Trophoblast cell (in vitro differentiated cells and primary cell): Measurements from ENCODE around the gene CT45A9.
"Not testable (repeated sequence)": the region's sequence is repeated elsewhere in the genome, so short reads cannot be mapped to it uniquely, and the experiment has no call there.

Source experiments
- DNase-seq, 2 donors: peaks; one replicate each; pipeline ENCODE4 v3.0.0-alpha.2; 2016
- H2AFZ ChIP-seq: 2 replicates; pipeline ENCODE4 v1.6.1; 2013; ENCODE audit warnings: low read length, moderate library complexity, mild to moderate bottlenecking; ENCODE audit not compliant: insufficient read depth, poor library complexity
- H2AK5ac ChIP-seq: 2 replicates; pipeline ENCODE4 v1.6.1; 2013; ENCODE audit warnings: mild to moderate bottlenecking, low read length
- H2BK120ac ChIP-seq: 2 replicates; pipeline ENCODE4 v1.6.1; 2013; ENCODE audit warnings: low read length, mild to moderate bottlenecking, moderate library complexity; ENCODE audit not compliant: insufficient read depth, poor library complexity
- H2BK12ac ChIP-seq: 2 replicates; pipeline ENCODE4 v1.6.1; 2013; ENCODE audit warnings: mild to moderate bottlenecking, low read length, moderate library complexity
- H2BK5ac ChIP-seq: 2 replicates; pipeline ENCODE4 v1.6.1; 2013; ENCODE audit warnings: low read length, low read depth, moderate library complexity, mild to moderate bottlenecking; ENCODE audit not compliant: poor library complexity
- H3K14ac ChIP-seq: 2 replicates; pipeline ENCODE4 v1.6.1; 2013; ENCODE audit warnings: mild to moderate bottlenecking, low read length
- H3K18ac ChIP-seq: 2 replicates; pipeline ENCODE4 v1.6.1; 2013; ENCODE audit warnings: mild to moderate bottlenecking, low read length
- H3K23ac ChIP-seq: 2 replicates; pipeline ENCODE4 v1.6.1; 2013; ENCODE audit warnings: low read length
- H3K27ac ChIP-seq: 2 replicates; pipeline ENCODE4 v1.5.1; 2013; ENCODE audit warnings: low read depth, mild to moderate bottlenecking, inconsistent platforms, low read length, moderate library complexity
- H3K27me3 ChIP-seq: 2 replicates; pipeline ENCODE4 v1.6.1; 2013; ENCODE audit warnings: inconsistent platforms, mild to moderate bottlenecking, low read length, moderate library complexity; ENCODE audit not compliant: insufficient read depth
- H3K36me3 ChIP-seq, 2 experiments: 1 replicate in 1 of 2; 2 replicates in 1 of 2; pipeline ENCODE4 v1.6.1; 2013; ENCODE audit warnings: low read length in 2 of 2, mild to moderate bottlenecking in 2 of 2, moderate library complexity in 1 of 2; ENCODE audit not compliant: insufficient read depth in 2 of 2, control insufficient read depth in 1 of 2
- H3K4ac ChIP-seq: 2 replicates; pipeline ENCODE4 v1.6.1; 2013; ENCODE audit warnings: low read depth, mild to moderate bottlenecking, low read length, moderate library complexity
- H3K4me1 ChIP-seq, 2 experiments: 1 replicate in 1 of 2; 2 replicates in 1 of 2; pipeline ENCODE4 v1.6.1; 2013; ENCODE audit warnings: low read length in 2 of 2, mild to moderate bottlenecking in 2 of 2, moderate library complexity in 1 of 2; ENCODE audit not compliant: insufficient read depth in 2 of 2, control insufficient read depth in 1 of 2
- H3K4me2 ChIP-seq: 2 replicates; pipeline ENCODE4 v1.6.1; 2013; ENCODE audit warnings: inconsistent platforms, mild to moderate bottlenecking, low read length, moderate library complexity
- H3K4me3 ChIP-seq: 2 replicates; pipeline ENCODE4 v1.5.1; 2013; ENCODE audit warnings: mild to moderate bottlenecking, low read depth, low read length, inconsistent platforms
- H3K79me1 ChIP-seq: one replicate; pipeline ENCODE4 v1.6.1; 2013; ENCODE audit warnings: low read length
- H3K79me2 ChIP-seq: 2 replicates; pipeline ENCODE4 v1.6.1; 2013; ENCODE audit warnings: low read length, mild to moderate bottlenecking; ENCODE audit not compliant: control insufficient read depth, insufficient read depth, poor library complexity
- H3K9ac ChIP-seq: 2 replicates; pipeline ENCODE4 v1.6.1; 2013; ENCODE audit warnings: mild to moderate bottlenecking, low read length
- H3K9me3 ChIP-seq: 2 replicates; pipeline ENCODE4 v1.6.1; 2013; ENCODE audit warnings: low read depth, mild to moderate bottlenecking, control low read depth, inconsistent platforms, low read length; ENCODE audit not compliant: insufficient read depth
- H4K12ac ChIP-seq: 2 replicates; pipeline ENCODE4 v1.6.1; 2013; ENCODE audit warnings: low read depth, mild to moderate bottlenecking, low read length, moderate library complexity
- H4K8ac ChIP-seq: 2 replicates; pipeline ENCODE4 v1.6.1; 2013; ENCODE audit warnings: low read depth, mild to moderate bottlenecking, low read length, moderate library complexity
- H4K91ac ChIP-seq: one replicate; pipeline ENCODE4 v1.6.1; 2013; ENCODE audit warnings: low read depth, mild to moderate bottlenecking, low read length, moderate library complexity
- WGBS: extraction: QIAGEN DNeasy Blood & Tissue Kit; methylation state at CpG from one replicate; pipeline ENCODE4 v1.1.7; 2013; ENCODE audit warnings: missing lambda C conversion rate; ENCODE audit not compliant: insufficient read length, insufficient coverage; ENCODE audit errors: extremely low coverage; 5-methylcytosine and 5-hydroxymethylcytosine counted together

CT45A9 gene

DNA sequence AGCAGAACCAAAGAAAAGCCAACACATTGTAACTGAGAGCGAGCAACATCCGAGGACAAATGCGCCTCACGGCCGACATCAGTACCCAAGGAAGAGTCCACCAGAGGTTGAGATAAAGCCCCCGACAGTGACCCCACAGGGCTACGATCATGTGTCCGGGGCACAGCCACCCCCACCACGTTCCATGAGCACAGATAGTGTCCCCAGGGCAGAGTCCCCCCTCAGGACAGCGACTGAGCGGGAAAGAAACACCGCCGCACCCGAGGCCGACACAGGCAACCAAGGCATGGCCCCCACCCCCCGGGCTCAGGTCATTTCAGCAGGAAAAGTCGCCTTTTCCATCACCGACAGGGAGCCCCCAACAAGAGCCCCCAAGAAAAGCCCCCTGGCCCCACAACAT, 16.6 kb upstream of the CT45A9 start:
- H3K4me2 ChIP-seq, DNase-seq, H3K4ac ChIP-seq, H2AK5ac ChIP-seq, H3K9ac ChIP-seq, H4K91ac ChIP-seq, H2BK12ac ChIP-seq, H3K27me3 ChIP-seq, H3K18ac ChIP-seq, H3K79me2 ChIP-seq, H4K8ac ChIP-seq, H2BK5ac ChIP-seq, H4K12ac ChIP-seq, H3K23ac ChIP-seq, H3K9me3 ChIP-seq, H3K27ac ChIP-seq, H3K4me3 ChIP-seq, H3K14ac ChIP-seq, H3K36me3 ChIP-seq, H3K4me1 ChIP-seq, H2BK120ac ChIP-seq, H3K79me1 ChIP-seq, H2AFZ ChIP-seq: not testable (repeated sequence)
- no CpG with 5 or more reads among the region's 18 CpGs for WGBS

DNA sequence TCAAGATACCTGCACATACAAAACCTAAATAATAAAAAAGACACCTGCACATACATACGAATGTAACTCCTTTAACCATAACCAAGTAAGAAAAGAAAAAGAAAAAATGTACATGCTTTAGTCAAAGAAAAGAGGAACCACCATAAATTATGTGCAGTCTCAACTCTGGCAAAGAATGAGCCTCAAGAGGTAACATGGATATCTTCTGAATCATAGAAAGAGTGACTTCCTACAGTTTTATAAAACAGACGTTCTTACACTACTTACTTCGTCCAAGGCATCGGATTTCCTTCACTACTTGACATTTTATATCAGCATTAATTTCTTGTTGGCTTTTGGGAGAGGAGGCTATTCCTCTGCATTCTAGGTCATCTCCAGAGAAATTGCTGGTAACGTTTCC, 11.1 kb upstream of the CT45A9 start:
- not testable (repeated sequence) for H3K36me3 ChIP-seq, H3K14ac ChIP-seq, H3K27ac ChIP-seq, DNase-seq, H3K4ac ChIP-seq, H2AK5ac ChIP-seq, H3K9ac ChIP-seq, H4K12ac ChIP-seq, H3K4me3 ChIP-seq, H3K23ac ChIP-seq, H3K4me2 ChIP-seq, H3K18ac ChIP-seq, H2BK120ac ChIP-seq, H3K79me2 ChIP-seq, H4K8ac ChIP-seq, H4K91ac ChIP-seq, H3K79me1 ChIP-seq, H3K4me1 ChIP-seq, H2BK12ac ChIP-seq, H2BK5ac ChIP-seq, H3K27me3 ChIP-seq, H2AFZ ChIP-seq, H3K9me3 ChIP-seq
- WGBS: no CpG with 5 or more reads among the region's 5 CpGs

DNA sequence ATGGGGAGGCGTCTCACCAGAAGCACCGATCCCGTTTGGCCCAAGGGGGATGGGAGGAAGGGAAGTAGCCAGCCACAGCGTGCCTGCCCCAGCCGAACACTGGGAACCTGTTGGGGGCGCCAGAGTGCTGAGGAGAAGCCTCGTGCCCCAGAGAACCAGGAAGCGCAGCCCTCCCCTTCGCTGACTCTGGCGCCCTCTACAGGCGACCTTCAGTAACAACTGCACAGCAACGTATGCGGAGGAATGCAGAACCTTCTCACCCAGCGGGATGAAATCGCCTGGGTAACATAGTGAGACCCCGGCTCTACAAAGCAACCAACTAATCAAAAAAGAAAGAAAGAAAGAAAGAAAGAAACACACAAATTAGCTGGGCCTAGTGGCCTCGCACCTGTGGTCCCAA, 17.2 kb downstream of the CT45A9 start, which contains the start of gene CT45A8:
Gene CT45A8 (minus strand): TSS at position 101 of the 400 bp plus-strand sequence. CDS start 3,755 bp downstream, outside the sequence.
- H3K4me3 ChIP-seq, H3K14ac ChIP-seq, H3K27ac ChIP-seq, H3K36me3 ChIP-seq, H3K23ac ChIP-seq, H3K4ac ChIP-seq, H2AK5ac ChIP-seq, H2AFZ ChIP-seq, DNase-seq, H2BK12ac ChIP-seq, H4K12ac ChIP-seq, H3K79me1 ChIP-seq, H3K27me3 ChIP-seq, H3K18ac ChIP-seq, H3K4me1 ChIP-seq, H2BK120ac ChIP-seq, H3K9ac ChIP-seq, H3K9me3 ChIP-seq, H3K4me2 ChIP-seq, H4K91ac ChIP-seq, H4K8ac ChIP-seq, H3K79me2 ChIP-seq, H2BK5ac ChIP-seq: not testable (repeated sequence)
- WGBS: no CpG with 5 or more reads among the region's 17 CpGs

DNA sequence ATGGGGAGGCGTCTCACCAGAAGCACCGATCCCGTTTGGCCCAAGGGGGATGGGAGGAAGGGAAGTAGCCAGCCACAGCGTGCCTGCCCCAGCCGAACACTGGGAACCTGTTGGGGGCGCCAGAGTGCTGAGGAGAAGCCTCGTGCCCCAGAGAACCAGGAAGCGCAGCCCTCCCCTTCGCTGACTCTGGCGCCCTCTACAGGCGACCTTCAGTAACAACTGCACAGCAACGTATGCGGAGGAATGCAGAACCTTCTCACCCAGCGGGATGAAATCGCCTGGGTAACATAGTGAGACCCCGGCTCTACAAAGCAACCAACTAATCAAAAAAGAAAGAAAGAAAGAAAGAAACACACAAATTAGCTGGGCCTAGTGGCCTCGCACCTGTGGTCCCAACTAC, 34.4 kb downstream of the CT45A9 start, which contains the start of gene CT45A7:
Gene CT45A7 (minus strand): TSS at position 101 of the 400 bp plus-strand sequence. CDS start 3,747 bp downstream, outside the sequence.
- not testable (repeated sequence) for H3K9me3 ChIP-seq, DNase-seq, H3K4me2 ChIP-seq, H3K4ac ChIP-seq, H3K4me3 ChIP-seq, H2BK12ac ChIP-seq, H3K9ac ChIP-seq, H4K91ac ChIP-seq, H3K14ac ChIP-seq, H3K23ac ChIP-seq, H3K79me2 ChIP-seq, H4K12ac ChIP-seq, H3K27me3 ChIP-seq, H2BK120ac ChIP-seq, H2AK5ac ChIP-seq, H3K18ac ChIP-seq, H3K27ac ChIP-seq, H3K79me1 ChIP-seq, H4K8ac ChIP-seq, H3K36me3 ChIP-seq, H3K4me1 ChIP-seq, H2AFZ ChIP-seq, H2BK5ac ChIP-seq
- no CpG with 5 or more reads among the region's 17 CpGs for WGBS
